Pancreas (tissue), 10 donors: ENCODE data around the gene SERTAD4. TPM values are rescaled to one million over a fixed set of nuclear protein-coding genes. Genes with fewer than 3 reads are reported as not detected.

Experiments
- ATAC-seq, 4 donors: fragments of 200-7000 bp; cut with Tn5 transposase; one replicate each; pipeline versions ENCODE4 v1.8.0 to v1.9.1; 2020; ENCODE audit warnings: mild to moderate bottlenecking in 4 of 4, moderate library complexity in 4 of 4
- DNase-seq, 6 donors: peaks; one replicate each; pipeline ENCODE4 v3.0.0-alpha.2; 2020
- FAIRE-seq: peaks from 2 replicates; lab custom pipeline; 2012; peaks lifted over from hg19 to GRCh38; lab: Jason Lieb, UNC
- H3K27ac ChIP-seq, 4 donors: fragments of 200-600 bp; sonication (generic); 1 replicate in 3 of 4; 2 replicates in 1 of 4; pipeline versions ENCODE4 v1.5.0 to v1.8.0; 2020
- H3K27me3 ChIP-seq, 4 donors: fragments of 200-600 bp; one replicate each; pipeline ENCODE4 v1.8.0; 2021
- H3K36me3 ChIP-seq, 3 donors: fragments of 200-600 bp; sonication (generic) in 1 of 3; one replicate each; pipeline versions ENCODE4 v1.5.0 to v1.8.0; 2020 to 2021
- H3K4me1 ChIP-seq, 3 donors: fragments of 200-600 bp; one replicate each; pipeline ENCODE4 v1.8.0; 2021
- H3K4me3 ChIP-seq, 4 donors: fragments of 200-600 bp; sonication (generic) in 2 of 4; one replicate each; pipeline versions ENCODE4 v1.5.0 to v1.8.0; 2020 to 2021
- H3K9me3 ChIP-seq, 4 donors: fragments of 200-600 bp; one replicate each; pipeline ENCODE4 v1.8.0; 2021
- WGBS, 2 donors: extraction: QIAGEN DNeasy Blood & Tissue Kit; methylation state at CpG; one replicate each; pipeline ENCODE4 v1.1.7; 2013; 5-methylcytosine and 5-hydroxymethylcytosine counted together
- intact Hi-C, 3 donors: fragments of 100-400 bp; cut with DNase I; formaldehyde crosslinking; loops; one replicate each; pipeline versions ENCODE4 v1.11.1 to v1.14.2; 2022
- polyA plus RNA-seq, 2 donors: library from polyadenylated mRNA; stranded (reverse); fragments of 200-250 nt; gene quantifications; one replicate each; pipeline ENCODE4 v1.2.3, GENCODE V29; 2013
- total RNA-seq, 6 donors: library from RNA; stranded (reverse); fragmentation: NEBNext Ultra II Directional in 4 of 6; extraction: Animal tissue kit (Norgen Biotek cat#: 25700) in 4 of 6; gene quantifications; one replicate each; pipeline versions ENCODE4 v1.2.1 to v1.2.4, GENCODE V29; 2021 to 2023
- TF ChIP-seq, protein P1 (sequence below), 4 donors: fragments of 200-600 bp; sonication (generic) in 3 of 4; IDR thresholded peaks; one replicate each; pipeline versions ENCODE4 v1.5.0 to v1.8.0; 2021; ENCODE audit warnings: antibody characterized with exemption in 4 of 4
- donor health status: healthy with polysubstance abuse.
- donor health status: DM: no; HTN: no; CAD: no; lungs with moderate emphysema.
- donor health status: DM: no; HTN: no; CAD: no.
- donor health status: control.
- donor health status: control.
- donor health status: Bipolar disorder and iron deficiency.
- donor health status: DM: yes; HTN: yes; CAD: no.
- donor health status: DM: no; HTN: no; CAD: no.
- donor health status: DM: no; HTN: no; CAD: no.
- donor health status: DM: yes; HTN: yes; CAD: no.

Gene SERTAD4
- total and polyA plus RNA-seq, 8 donors = 0.14 to 0.97 (median 0.26) TPM

DNA sequence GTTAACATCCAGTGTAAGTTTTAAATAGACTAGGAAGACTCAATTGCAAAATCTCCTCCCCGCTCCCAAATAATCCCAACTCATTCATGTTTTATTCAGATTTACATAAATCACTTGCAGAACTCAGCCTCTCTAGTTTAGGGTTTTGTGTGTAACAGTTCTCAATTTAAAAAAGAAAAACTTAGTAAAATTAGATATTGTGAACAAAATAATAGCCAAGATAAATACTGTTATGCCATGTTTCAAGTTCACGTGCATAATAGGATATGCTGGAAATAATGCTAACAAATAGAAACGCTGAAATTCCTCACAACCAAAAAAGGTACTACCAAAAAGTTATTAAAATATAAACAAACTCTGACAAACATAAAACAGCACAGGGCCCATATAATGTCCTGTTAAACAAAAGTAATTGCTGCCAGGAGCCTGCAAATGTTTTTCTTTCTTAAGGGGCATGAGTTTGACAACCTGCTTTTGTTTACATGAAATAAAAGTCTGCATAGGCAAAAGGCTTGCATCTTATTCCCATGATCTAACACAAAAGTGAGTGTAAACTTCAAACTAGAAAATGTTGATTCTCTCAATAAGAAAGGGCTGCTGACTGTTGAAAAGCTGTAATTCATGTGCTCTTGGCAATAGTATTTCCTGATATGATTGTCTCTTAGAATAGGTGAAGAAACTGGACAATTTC, 2.9 kb downstream of the SERTAD4 start:
- intact Hi-C loops = no loop called here
- no peak for FAIRE-seq
- ATAC-seq = no peak

DNA sequence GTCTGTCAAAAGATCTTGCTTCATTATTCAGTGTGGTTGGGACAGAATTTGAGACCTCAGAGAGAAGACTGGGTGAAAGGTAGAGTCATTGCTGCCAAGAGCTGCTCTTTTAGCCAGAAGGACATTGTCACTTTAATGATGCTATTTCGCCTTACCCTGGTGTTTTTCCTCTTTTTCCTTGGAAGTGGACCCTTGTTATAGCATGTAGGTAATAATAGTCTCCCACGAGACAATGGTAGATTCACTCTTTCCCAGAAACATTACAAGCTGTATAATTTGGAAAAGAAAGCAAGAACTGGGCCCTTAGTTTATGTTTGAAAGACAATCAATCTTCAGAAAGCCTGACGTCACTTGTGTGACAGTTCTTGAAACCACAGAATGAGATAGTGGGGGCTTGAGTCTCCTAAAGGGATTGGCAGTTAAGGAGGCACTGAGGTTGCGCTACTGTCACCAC, 3.8 kb downstream of the SERTAD4 start:
- no peak overlapping the region for H3K27ac ChIP-seq
- FAIRE-seq (no peak), DNase-seq (no peak), ATAC-seq (no peak)
- H3K27me3 ChIP-seq = no peaks in the 10 kb centered on the region
- no peaks in the 10 kb centered on the region for H3K9me3 ChIP-seq
- no peaks in the 10 kb centered on the region for H3K36me3 ChIP-seq
- WGBS, 2 donors = 69 to 71% methylated on average over 4 of the region's 4 CpGs
- H3K4me3 ChIP-seq = no peak overlapping the region
- H3K4me1 ChIP-seq = no peaks in the 10 kb centered on the region
- intact Hi-C loops = no loop called here
- TF ChIP-seq, protein P1, sequence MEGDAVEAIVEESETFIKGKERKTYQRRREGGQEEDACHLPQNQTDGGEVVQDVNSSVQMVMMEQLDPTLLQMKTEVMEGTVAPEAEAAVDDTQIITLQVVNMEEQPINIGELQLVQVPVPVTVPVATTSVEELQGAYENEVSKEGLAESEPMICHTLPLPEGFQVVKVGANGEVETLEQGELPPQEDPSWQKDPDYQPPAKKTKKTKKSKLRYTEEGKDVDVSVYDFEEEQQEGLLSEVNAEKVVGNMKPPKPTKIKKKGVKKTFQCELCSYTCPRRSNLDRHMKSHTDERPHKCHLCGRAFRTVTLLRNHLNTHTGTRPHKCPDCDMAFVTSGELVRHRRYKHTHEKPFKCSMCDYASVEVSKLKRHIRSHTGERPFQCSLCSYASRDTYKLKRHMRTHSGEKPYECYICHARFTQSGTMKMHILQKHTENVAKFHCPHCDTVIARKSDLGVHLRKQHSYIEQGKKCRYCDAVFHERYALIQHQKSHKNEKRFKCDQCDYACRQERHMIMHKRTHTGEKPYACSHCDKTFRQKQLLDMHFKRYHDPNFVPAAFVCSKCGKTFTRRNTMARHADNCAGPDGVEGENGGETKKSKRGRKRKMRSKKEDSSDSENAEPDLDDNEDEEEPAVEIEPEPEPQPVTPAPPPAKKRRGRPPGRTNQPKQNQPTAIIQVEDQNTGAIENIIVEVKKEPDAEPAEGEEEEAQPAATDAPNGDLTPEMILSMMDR (IDR thresholded peaks at IDR 0.05) = no peak

More for the DNA sequence above, 2.9 kb downstream of the SERTAD4 start:
- no peak for DNase-seq
- peaks cover 0 to 5% (median 0%) of the 10 kb centered on the region in 4 donors for H3K27me3 ChIP-seq
- TF ChIP-seq, protein P1 (IDR thresholded peaks at IDR 0.05) = no peak
- H3K27ac ChIP-seq = no peak overlapping the region
- 84 to 87% methylated on average over 3 of the region's 3 CpGs for WGBS, 2 donors
- no peaks in the 10 kb centered on the region for H3K4me1 ChIP-seq
- no peaks in the 10 kb centered on the region for H3K36me3 ChIP-seq
- no peaks in the 10 kb centered on the region for H3K9me3 ChIP-seq
- no peak overlapping the region for H3K4me3 ChIP-seq

DNA sequence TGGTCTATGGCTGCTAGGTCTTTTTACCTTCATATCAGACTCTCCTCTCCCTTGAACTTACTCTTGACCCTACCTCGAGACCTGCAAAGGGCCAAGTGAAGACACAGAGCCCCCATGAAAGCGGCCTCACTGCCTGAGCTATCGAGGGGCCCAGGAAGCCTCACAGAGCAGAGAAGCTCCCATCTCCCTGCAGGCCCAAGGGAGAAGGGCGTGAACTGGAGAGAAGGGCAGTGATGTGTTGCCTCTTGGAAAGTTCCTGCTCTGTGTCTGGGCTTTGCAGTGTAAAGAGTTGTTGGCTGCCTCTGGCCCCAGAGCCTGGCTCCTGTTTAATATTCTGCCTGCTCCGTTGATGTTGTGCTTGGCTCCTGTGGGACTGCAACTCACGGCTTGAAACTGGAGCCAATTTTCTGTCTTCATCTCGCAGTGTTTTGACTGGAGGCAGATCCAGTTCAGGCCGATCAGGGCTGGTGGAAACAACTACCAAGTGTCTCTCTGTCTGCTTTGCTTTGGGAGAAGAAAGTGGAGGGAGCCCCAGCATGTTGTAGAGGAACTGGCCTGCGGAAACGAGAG, 4.3 kb downstream of the SERTAD4 start:
- Histone ChIP-seq H3K27ac (no peak overlapping the region), H3K9me3 (no peaks in the 10 kb centered on the region), H3K4me3 (no peak overlapping the region), H3K27me3 (no peaks in the 10 kb centered on the region), H3K36me3 (no peaks in the 10 kb centered on the region), H3K4me1 (no peaks in the 10 kb centered on the region)
- DNase-seq (peak in 1 of 6 donors; percentile 23), FAIRE-seq (peak; percentile 13), ATAC-seq (peak in 3 of 4 donors; percentile 5 to 16 (median 9))
- WGBS, 2 donors = 45 to 51% methylated on average over 10 of the region's 10 CpGs
- TF ChIP-seq, protein P1 (IDR thresholded peaks at IDR 0.05) = no peak
- intact Hi-C loops = no loop called here

DNA sequence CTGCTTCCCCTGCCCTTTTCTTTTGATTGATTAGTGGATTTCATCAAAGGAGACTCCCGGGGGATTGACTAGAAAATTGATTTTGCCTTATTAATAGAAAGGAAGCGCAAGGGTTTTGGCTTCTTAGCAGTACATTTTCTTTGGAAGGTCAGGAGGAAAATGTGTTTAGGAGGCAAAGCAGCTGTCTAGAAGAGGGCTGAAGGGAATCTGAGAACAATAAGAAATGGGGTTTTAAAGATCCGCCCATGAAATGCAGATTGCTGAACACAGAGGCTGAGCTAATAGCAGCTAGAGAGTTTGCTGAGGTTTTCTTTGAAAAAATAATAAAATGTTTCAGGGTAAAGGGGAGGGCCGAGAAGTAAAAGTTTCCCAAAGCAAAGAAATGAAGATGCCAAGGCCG, 4.9 kb downstream of the SERTAD4 start:
- ATAC-seq = no peak
- Histone ChIP-seq H3K9me3 (no peaks in the 10 kb centered on the region), H3K27me3 (no peaks in the 10 kb centered on the region), H3K4me3 (no peak overlapping the region), H3K27ac (no peak overlapping the region), H3K4me1 (no peaks in the 10 kb centered on the region), H3K36me3 (no peaks in the 10 kb centered on the region)
- TF ChIP-seq, protein P1 (IDR thresholded peaks at IDR 0.05) = no peak
- WGBS, 2 donors = 59 to 66% methylated on average over 5 of the region's 5 CpGs
- intact Hi-C loops = no loop called here
- no peak for FAIRE-seq
- DNase-seq = no peak

DNA sequence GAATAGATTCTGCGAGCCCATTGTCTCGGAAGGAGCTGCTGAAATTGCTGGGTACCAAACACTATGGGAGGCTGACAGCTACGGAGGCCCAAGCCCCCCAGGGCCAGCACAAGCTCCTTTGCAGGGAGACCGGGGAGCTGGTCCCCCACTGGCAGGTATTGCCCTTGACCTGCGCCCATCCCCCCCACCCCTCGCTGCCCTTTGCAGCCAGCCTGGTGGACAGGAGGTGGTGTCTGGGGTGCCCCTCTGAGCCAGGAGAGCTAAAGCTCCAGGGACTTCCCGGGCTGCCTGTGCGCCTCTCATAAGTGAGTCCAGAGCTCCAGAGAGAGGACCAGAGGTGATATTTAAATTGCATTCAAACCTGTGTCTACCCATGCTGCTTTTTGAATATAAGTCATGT, 5.4 kb downstream of the SERTAD4 start:
- H3K4me1 ChIP-seq = no peaks in the 10 kb centered on the region
- intact Hi-C loops = no loop called here
- ATAC-seq = no peak
- FAIRE-seq = no peak
- no peak for DNase-seq
- H3K9me3 ChIP-seq = no peaks in the 10 kb centered on the region
- H3K4me3 ChIP-seq = no peak overlapping the region
- no peaks in the 10 kb centered on the region for H3K27me3 ChIP-seq
- H3K27ac ChIP-seq = no peak overlapping the region
- H3K36me3 ChIP-seq = no peaks in the 10 kb centered on the region
- 69 to 73% methylated on average over 8 of the region's 8 CpGs for WGBS, 2 donors
- TF ChIP-seq, protein P1 (IDR thresholded peaks at IDR 0.05) = no peak
